Measurements from ENCODE around the gene DUSP28.

The DUSP28 gene

DNA sequence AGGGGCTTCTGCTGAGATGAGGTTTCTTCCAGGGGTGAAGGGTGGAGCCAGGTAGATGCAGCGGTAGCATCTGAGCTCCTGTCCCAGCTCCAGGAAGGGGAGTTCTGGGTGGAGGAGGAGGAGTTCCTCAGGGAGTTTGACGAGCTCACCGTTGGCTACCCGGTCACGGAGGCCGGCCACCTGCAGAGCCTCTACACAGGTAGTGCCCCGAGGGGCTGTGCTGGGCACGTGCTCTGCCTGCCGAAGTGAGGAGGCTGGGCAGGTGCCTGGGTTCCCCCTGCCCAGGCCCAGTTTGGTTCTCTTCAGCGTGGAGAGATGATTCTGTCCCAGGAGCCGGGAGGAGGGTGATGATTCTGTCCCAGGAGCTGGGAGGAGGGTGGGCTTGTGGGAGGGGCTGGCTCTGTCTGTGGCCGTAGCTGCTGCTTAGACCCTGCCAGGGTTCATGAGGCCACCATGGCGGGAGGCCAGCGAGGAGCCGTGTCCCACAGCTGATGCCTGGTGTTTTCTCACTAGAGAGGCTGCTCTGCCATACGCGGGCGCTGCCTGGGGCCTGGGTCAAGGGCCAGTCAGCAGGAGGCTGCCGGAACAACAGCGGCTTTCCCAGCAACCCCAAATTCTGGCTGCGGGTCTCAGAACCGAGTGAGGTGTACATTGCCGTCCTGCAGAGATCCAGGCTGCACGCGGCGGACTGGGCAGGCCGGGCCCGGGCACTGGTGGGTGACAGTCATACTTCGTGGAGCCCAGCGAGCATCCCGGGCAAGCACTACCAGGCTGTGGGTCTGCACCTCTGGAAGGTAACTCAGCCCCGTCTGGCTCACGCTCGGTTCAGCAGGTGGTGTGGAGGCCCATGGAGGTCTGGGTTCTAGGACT lies 34.6 kb downstream of the DUSP28 start:
- FAIRE-seq (no peak), DNase-seq (ENCODE audit: insufficient read length, low spot score) (no peak)

DNA sequence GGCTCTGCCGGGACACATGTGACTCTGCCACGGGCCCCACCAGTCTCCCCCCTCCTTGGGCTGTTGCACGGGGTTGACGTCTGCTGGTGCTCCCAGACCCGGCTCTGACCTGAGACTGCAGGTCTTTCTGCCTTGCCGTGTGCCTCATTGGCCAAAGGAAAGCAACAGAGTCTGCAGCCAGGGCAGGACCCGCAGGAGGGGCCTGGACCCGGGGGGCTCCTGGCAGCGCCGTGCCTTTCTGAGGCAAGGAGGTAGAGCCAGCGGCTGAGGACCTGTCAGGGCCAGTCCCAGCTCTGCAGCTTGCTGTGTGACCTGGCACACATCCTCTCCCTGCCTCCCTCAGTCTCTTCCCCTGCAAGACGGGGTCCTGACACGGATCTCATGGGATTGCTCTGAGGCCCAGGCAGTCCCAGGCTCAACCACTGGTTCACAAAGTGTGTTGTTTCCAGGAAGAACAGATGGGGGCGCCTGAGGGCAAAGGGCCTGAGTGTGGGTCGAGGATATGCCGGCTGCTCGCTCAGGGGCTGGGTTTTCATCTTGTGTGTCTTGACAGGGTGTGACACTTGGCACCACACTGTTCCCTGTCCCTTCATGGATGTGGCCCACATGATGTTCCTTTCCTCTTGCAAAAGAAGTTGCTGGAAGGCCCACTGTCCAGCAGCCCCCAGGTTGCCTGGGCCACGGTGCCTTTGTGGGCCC lies 35.4 kb downstream of the DUSP28 start:
- DNase-seq (ENCODE audit: insufficient read length, low spot score) (peak; percentile 75), FAIRE-seq (no peak)
- TF ChIP-seq POLR2AphosphoS5 (IDR thresholded peaks at IDR 0.05; ENCODE audit: low read depth, low read length) (no peak), POU2F2 (IDR thresholded peaks at IDR 0.05; ENCODE audit: low read depth, low read length) (no peak), TAF1 (IDR thresholded peaks at IDR 0.05; ENCODE audit: low read depth, low read length) (no peak), POLR2A (IDR thresholded peaks at IDR 0.05; ENCODE audit: low read depth, low read length) (no peak), PAX5 (IDR thresholded peaks at IDR 0.05; ENCODE audit: insufficient read depth, low read length, severe bottlenecking) (no peak), SPI1 (IDR thresholded peaks at IDR 0.05; ENCODE audit: low read depth, low read length) (no peak)

More for the DNA sequence above, 34.6 kb downstream of the DUSP28 start:
- TF ChIP-seq TAF1 (IDR thresholded peaks at IDR 0.05; ENCODE audit: low read depth, low read length) (no peak), SPI1 (IDR thresholded peaks at IDR 0.05; ENCODE audit: low read depth, low read length) (no peak), PAX5 (IDR thresholded peaks at IDR 0.05; ENCODE audit: insufficient read depth, low read length, severe bottlenecking) (no peak), POU2F2 (IDR thresholded peaks at IDR 0.05; ENCODE audit: low read depth, low read length) (no peak), POLR2AphosphoS5 (IDR thresholded peaks at IDR 0.05; ENCODE audit: low read depth, low read length) (no peak), POLR2A (IDR thresholded peaks at IDR 0.05; ENCODE audit: low read depth, low read length) (no peak)

DNA sequence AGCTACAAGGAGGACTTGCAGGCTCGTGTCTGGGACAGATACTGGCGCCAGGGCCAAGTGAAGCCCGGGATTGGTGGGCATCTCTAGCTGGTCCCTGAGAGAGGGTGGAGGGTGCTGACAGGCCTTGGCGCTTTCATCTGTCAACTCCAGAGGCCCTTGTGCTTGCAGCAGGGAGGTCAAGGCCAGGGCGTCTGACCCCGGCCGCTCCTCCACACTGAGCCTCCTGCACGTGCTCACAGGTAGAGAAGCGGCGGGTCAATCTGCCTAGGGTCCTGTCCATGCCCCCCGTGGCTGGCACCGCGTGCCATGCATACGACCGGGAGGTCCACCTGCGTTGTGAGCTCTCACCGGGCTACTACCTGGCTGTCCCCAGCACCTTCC lies 35.9 kb downstream of the DUSP28 start:
- TF ChIP-seq TAF1 (IDR thresholded peaks at IDR 0.05; ENCODE audit: low read depth, low read length), result no peak
- no peak for TF ChIP-seq PAX5 (IDR thresholded peaks at IDR 0.05; ENCODE audit: insufficient read depth, low read length, severe bottlenecking)
- no peak for TF ChIP-seq POLR2AphosphoS5 (IDR thresholded peaks at IDR 0.05; ENCODE audit: low read depth, low read length)
- no peak for TF ChIP-seq POU2F2 (IDR thresholded peaks at IDR 0.05; ENCODE audit: low read depth, low read length)
- no peak for TF ChIP-seq SPI1 (IDR thresholded peaks at IDR 0.05; ENCODE audit: low read depth, low read length)
- TF ChIP-seq POLR2A (IDR thresholded peaks at IDR 0.05; ENCODE audit: low read depth, low read length), result no peak
- no peak for DNase-seq (ENCODE audit: insufficient read length, low spot score)
- no peak for FAIRE-seq

DNA sequence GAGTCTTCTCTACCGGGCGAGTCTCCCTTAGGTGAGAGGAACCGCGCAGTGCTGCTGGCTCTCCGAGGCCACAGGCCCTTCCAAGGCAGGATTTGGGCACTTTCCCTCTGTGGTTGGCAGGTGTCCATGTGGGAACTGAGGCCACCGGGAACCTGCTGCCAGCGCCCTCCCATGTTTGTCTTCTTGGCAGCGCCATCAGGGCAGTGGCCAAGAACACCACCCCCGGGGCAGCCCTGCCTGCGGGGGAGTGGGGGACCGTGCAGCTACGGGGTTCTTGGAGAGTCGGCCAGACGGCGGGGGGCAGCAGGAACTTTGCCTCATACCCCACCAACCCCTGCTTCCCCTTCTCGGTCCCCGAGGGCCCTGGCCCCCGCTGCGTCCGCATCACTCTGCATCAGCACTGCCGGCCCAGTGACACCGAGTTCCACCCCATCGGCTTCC lies 36.4 kb downstream of the DUSP28 start:
- DNase-seq (ENCODE audit: insufficient read length, low spot score), result no peak
- TF ChIP-seq POU2F2 (IDR thresholded peaks at IDR 0.05; ENCODE audit: low read depth, low read length) (no peak), SPI1 (IDR thresholded peaks at IDR 0.05; ENCODE audit: low read depth, low read length) (no peak), TAF1 (IDR thresholded peaks at IDR 0.05; ENCODE audit: low read depth, low read length) (no peak), POLR2AphosphoS5 (IDR thresholded peaks at IDR 0.05; ENCODE audit: low read depth, low read length) (no peak), POLR2A (IDR thresholded peaks at IDR 0.05; ENCODE audit: low read depth, low read length) (no peak), PAX5 (IDR thresholded peaks at IDR 0.05; ENCODE audit: insufficient read depth, low read length, severe bottlenecking) (no peak)
- no peak for FAIRE-seq

DNA sequence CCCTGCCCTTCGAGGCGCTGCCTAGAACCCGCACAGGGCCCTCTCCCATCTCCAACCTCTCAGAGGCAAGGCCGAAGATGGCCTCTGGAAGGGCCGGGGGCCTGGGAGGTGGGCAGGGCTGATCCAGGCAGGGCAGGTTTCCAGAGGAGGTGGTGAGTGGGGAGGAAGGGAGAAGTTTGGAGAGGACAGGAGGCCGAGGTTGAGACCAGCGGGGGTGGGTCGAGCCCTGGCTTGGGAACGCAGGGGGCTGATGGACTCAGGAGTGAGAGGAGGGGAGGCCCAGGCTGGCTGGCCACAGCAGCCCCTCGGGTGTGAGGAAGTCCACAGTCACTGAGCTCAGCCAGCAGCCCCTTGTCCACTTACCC lies 36.9 kb downstream of the DUSP28 start:
- FAIRE-seq, result no peak
- TF ChIP-seq PAX5 (IDR thresholded peaks at IDR 0.05; ENCODE audit: insufficient read depth, low read length, severe bottlenecking) (no peak), SPI1 (IDR thresholded peaks at IDR 0.05; ENCODE audit: low read depth, low read length) (no peak), TAF1 (IDR thresholded peaks at IDR 0.05; ENCODE audit: low read depth, low read length) (no peak), POU2F2 (IDR thresholded peaks at IDR 0.05; ENCODE audit: low read depth, low read length) (no peak), POLR2AphosphoS5 (IDR thresholded peaks at IDR 0.05; ENCODE audit: low read depth, low read length) (no peak), POLR2A (IDR thresholded peaks at IDR 0.05; ENCODE audit: low read depth, low read length) (no peak)
- no peak for DNase-seq (ENCODE audit: insufficient read length, low spot score)

DNA sequence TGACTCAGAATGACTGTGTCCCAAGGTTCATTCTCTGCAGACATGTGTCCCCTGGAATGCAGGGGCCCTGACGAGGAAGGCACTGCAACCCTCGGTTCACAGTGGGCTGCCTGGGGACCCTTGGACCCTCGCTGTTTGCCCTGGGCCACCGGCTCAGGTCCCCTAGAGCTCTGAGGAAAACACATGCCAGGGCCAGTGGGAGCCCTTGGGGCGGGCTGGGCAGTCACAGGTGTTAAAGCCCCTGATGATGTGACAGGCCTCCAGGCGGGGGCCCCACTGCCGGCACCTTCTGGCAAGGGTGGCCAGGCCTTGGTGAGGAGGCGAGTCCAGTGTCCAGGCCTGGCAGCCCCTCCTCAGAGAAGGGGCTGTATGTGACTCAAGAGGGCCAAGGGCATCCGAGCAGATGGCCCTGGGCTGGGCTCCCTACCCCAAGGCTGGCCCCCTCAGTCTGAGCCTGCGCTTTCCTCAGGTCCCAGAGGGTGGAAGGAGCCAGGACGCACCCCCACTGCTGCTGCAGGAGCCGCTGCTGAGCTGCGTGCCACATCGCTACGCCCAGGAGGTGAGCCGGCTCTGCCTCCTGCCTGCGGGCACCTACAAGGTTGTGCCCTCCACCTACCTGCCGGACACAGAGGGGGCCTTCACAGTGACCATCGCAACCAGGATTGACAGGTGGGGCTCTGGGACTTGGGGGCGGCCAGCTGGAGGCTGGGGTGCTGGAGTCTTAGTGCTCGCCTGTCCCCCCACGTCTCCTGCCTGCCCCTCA lies 37.4 kb downstream of the DUSP28 start:
- FAIRE-seq (no peak), DNase-seq (ENCODE audit: insufficient read length, low spot score) (no peak)
- TF ChIP-seq POLR2A (IDR thresholded peaks at IDR 0.05; ENCODE audit: low read depth, low read length) (no peak), POLR2AphosphoS5 (IDR thresholded peaks at IDR 0.05; ENCODE audit: low read depth, low read length) (no peak), POU2F2 (IDR thresholded peaks at IDR 0.05; ENCODE audit: low read depth, low read length) (no peak), TAF1 (IDR thresholded peaks at IDR 0.05; ENCODE audit: low read depth, low read length) (no peak), PAX5 (IDR thresholded peaks at IDR 0.05; ENCODE audit: insufficient read depth, low read length, severe bottlenecking) (no peak), SPI1 (IDR thresholded peaks at IDR 0.05; ENCODE audit: low read depth, low read length) (no peak)

DNA sequence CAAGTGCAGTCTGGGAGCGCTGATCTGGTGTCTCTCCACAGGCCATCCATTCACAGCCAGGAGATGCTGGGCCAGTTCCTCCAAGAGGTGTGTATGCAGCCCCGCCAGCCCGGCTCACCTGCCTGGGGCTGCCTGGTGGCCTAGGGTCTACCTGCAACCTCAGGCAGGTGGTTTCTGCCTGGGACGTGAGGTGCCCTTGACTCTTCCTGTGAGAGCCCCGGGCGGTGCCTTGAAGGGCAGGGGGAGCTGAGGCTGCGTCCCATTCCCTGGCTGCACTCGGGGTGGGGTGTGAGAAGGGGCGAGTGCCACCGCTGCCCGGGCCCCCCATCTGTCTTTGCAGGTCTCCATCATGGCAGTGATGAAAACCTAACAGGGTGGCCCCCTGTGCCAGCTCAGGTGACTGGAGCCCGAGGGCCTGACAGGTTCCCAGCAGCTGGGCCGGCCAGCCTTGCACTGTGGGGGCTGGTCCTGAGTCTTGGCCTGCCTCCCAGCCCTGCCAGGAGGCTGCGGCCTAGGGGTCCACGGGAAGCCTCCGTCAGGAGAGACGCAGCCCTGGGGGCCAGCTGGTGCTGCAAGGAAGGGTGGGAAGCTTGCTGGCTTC lies 38.3 kb downstream of the DUSP28 start:
- no peak for DNase-seq (ENCODE audit: insufficient read length, low spot score)
- TF ChIP-seq SPI1 (IDR thresholded peaks at IDR 0.05; ENCODE audit: low read depth, low read length) (no peak), POLR2A (IDR thresholded peaks at IDR 0.05; ENCODE audit: low read depth, low read length) (no peak)
- no peak for FAIRE-seq

DNA sequence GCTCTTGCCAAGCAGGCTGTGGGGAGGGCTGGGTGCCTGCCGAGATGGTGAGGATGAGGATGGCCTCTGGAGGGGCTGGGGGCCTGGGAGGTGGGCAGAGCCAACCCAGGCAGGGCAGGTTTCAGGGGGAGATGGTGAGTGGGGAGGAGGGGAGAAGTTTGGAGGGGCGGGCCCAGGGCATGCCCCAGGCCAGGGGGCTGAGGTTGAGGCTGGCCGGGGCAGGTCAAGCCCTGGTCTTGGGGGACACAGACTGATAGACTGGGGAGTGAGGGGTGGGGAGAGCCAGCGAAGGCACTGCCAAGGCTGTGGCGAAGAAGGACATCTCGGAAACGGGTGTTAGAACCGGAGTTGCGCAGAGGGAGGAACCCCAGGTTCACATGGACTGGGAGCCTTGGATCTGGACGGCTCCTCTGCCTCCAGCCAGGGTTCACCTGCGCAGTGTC lies 39.0 kb downstream of the DUSP28 start:
- FAIRE-seq (no peak), DNase-seq (ENCODE audit: insufficient read length, low spot score) (no peak)
- no peak for TF ChIP-seq POLR2A (IDR thresholded peaks at IDR 0.05; ENCODE audit: low read depth, low read length)
- TF ChIP-seq POLR2AphosphoS5 (IDR thresholded peaks at IDR 0.05; ENCODE audit: low read depth, low read length), result no peak
- no peak for TF ChIP-seq PAX5 (IDR thresholded peaks at IDR 0.05; ENCODE audit: insufficient read depth, low read length, severe bottlenecking)
- TF ChIP-seq SPI1 (IDR thresholded peaks at IDR 0.05; ENCODE audit: low read depth, low read length), result no peak
- no peak for TF ChIP-seq TAF1 (IDR thresholded peaks at IDR 0.05; ENCODE audit: low read depth, low read length)
- no peak for TF ChIP-seq POU2F2 (IDR thresholded peaks at IDR 0.05; ENCODE audit: low read depth, low read length)

Data from GM12891 (cell line).